Ascending aorta (tissue), 2 donors: ENCODE measurements around the gene ST7L. TPM values are rescaled to one million over a fixed set of nuclear protein-coding genes. Genes with fewer than 3 reads are reported as not detected.
A peak's percentile ranks its signal among the peaks of the same experiment; 100 is the strongest.

Experiments used
- DNase-seq, 2 donors: peaks; one replicate each; pipeline ENCODE4 v3.0.0-alpha.2; 2019; ENCODE audit warnings: low spot score in 2 of 2
- H3K27ac ChIP-seq, 2 donors: fragments of 200-600 bp; sonication (generic); one replicate each; pipeline ENCODE4 v1.5.1; 2016 to 2017; ENCODE audit warnings: mild to moderate bottlenecking in 1 of 2
- H3K27me3 ChIP-seq: fragments of 200-600 bp; sonication (generic); one replicate; pipeline ENCODE4 v1.5.1; 2017
- H3K36me3 ChIP-seq, 2 donors: fragments of 200-600 bp; sonication (generic); one replicate each; pipeline ENCODE4 v1.5.1; 2016
- H3K4me1 ChIP-seq, 2 donors: fragments of 200-600 bp; sonication (generic); one replicate each; pipeline ENCODE4 v1.5.1; 2016 to 2017; ENCODE audit warnings: mild to moderate bottlenecking in 1 of 2
- H3K4me3 ChIP-seq, 2 donors: fragments of 200-600 bp; sonication (generic); one replicate each; pipeline ENCODE4 v1.5.1; 2016 to 2017; ENCODE audit warnings: mild to moderate bottlenecking in 1 of 2
- H3K9me3 ChIP-seq, 2 donors: fragments of 200-600 bp; sonication (generic); one replicate each; pipeline ENCODE4 v1.5.1; 2016
- CTCF ChIP-seq, 3 experiments: fragments of 200-600 bp in 2 of 3; fragments of 450-650 bp in 1 of 3; sonication (generic) in 2 of 3; IDR thresholded peaks; one replicate each; pipeline ENCODE4 v1.5.1; 2016 to 2019; ENCODE audit warnings: antibody characterized with exemption in 3 of 3, mild to moderate bottlenecking in 1 of 3, moderate library complexity in 1 of 3
- intact Hi-C: fragments of 100-400 bp; cut with DNase I; formaldehyde crosslinking; loops from one replicate; pipeline ENCODE4 v1.15.1; 2023
- total RNA-seq: library from RNA; depleted of rRNA; stranded (reverse); fragments of >200 nt; gene quantifications from one replicate; pipeline ENCODE4 v1.1.0, GENCODE V29; 2016

Gene ST7L
- total RNA-seq, 1 donor from 2014 or later: 4.0 TPM

GRCh38 chr1:112557385-112557784, 61.6 kb downstream of the ST7L start:
- no peaks in the 10 kb centered on the region for H3K9me3 ChIP-seq
- peaks cover under 1 to 4% of the 10 kb centered on the region in 2 donors for H3K36me3 ChIP-seq
- H3K27ac ChIP-seq: no peak overlapping the region
- no peaks in the 10 kb centered on the region for H3K27me3 ChIP-seq
- intact Hi-C loops: no loop called here
- H3K4me1 ChIP-seq: no peaks in the 10 kb centered on the region
- TF ChIP-seq CTCF (IDR thresholded peaks at IDR 0.05): no peak
- H3K4me3 ChIP-seq: no peak overlapping the region
- DNase-seq: no peak

GRCh38 chr1:112554411-112554810, 64.5 kb downstream of the ST7L start:
- no peak overlapping the region for H3K27ac ChIP-seq
- intact Hi-C loops: no loop called here
- no peak for TF ChIP-seq CTCF (IDR thresholded peaks at IDR 0.05)
- H3K9me3 ChIP-seq: no peaks in the 10 kb centered on the region
- DNase-seq: no peak
- H3K27me3 ChIP-seq: no peaks in the 10 kb centered on the region
- no peaks in the 10 kb centered on the region for H3K4me1 ChIP-seq
- H3K36me3 ChIP-seq: peaks cover 0 to 6% of the 10 kb centered on the region in 2 donors
- no peak overlapping the region for H3K4me3 ChIP-seq

- no peak overlapping the region for H3K4me3 ChIP-seq
- TF ChIP-seq CTCF (IDR thresholded peaks at IDR 0.05): no peak
- intact Hi-C loops: loop anchor here (10.0 kb wide), 1 partner anchor 795 kb away; the partner anchor contains the start of gene DDX20
- peaks cover 0 to 6% of the 10 kb centered on the region in 2 donors for H3K36me3 ChIP-seq
- peaks cover 0 to 7% of the 10 kb centered on the region in 2 donors for H3K4me1 ChIP-seq
- DNase-seq: no peak
- H3K9me3 ChIP-seq: no peaks in the 10 kb centered on the region
- no peak overlapping the region for H3K27ac ChIP-seq
- no peaks in the 10 kb centered on the region for H3K27me3 ChIP-seq
These were observed 69.4 kb downstream of the ST7L start for GRCh38 chr1:112549590-112549989.

- intact Hi-C loops: loop anchor here (10.0 kb wide), 1 partner anchor 794 kb away; the partner anchor contains the start of gene DDX20
- no peaks in the 10 kb centered on the region for H3K27me3 ChIP-seq
- no peak overlapping the region for H3K4me3 ChIP-seq
These were observed 70.4 kb downstream of the ST7L start for GRCh38 chr1:112548547-112548946.

GRCh38 chr1:112546076-112546475, 72.9 kb downstream of the ST7L start:
- no peaks in the 10 kb centered on the region for H3K27me3 ChIP-seq
- TF ChIP-seq CTCF (IDR thresholded peaks at IDR 0.05): no peak
- DNase-seq: no peak
- peak overlapping the region; percentile 79 to 86 for H3K27ac ChIP-seq
- H3K36me3 ChIP-seq: no peaks in the 10 kb centered on the region
- H3K4me3 ChIP-seq: no peak overlapping the region
- H3K9me3 ChIP-seq: no peaks in the 10 kb centered on the region
- peaks cover 0 to 11% of the 10 kb centered on the region in 2 donors for H3K4me1 ChIP-seq
- intact Hi-C loops: loop anchor here (10.0 kb wide), 1 partner anchor 791 kb away; the partner anchor contains the start of gene DDX20

More at GRCh38 chr1:112548547-112548946, 70.4 kb downstream of the ST7L start:
- TF ChIP-seq CTCF (IDR thresholded peaks at IDR 0.05): no peak
- peaks cover 0 to 6% of the 10 kb centered on the region in 2 donors for H3K36me3 ChIP-seq
- H3K4me1 ChIP-seq: peaks cover 0 to 11% of the 10 kb centered on the region in 2 donors
- H3K27ac ChIP-seq: no peak overlapping the region
- no peaks in the 10 kb centered on the region for H3K9me3 ChIP-seq
- no peak for DNase-seq
